Liver (tissue), 9 donors: ENCODE measurements around the gene EIF3K. TPM values are rescaled to one million over a fixed set of nuclear protein-coding genes. Genes with fewer than 3 reads are reported as not detected.

Experiments
- DNase-seq: peaks from one replicate; pipeline ENCODE4 v3.0.0-alpha.2; 2017; ENCODE audit warnings: low spot score
- H3K27ac ChIP-seq, 2 donors: one replicate each; pipeline ENCODE4 v1.7.0; 2013; ENCODE audit warnings: inconsistent platforms in 2 of 2, low read length in 2 of 2, control low read depth in 1 of 2, low read depth in 1 of 2, mild to moderate bottlenecking in 1 of 2
- H3K27me3 ChIP-seq, 4 donors: one replicate each; pipeline versions ENCODE4 v1.6.1 to v1.7.0; 2013; ENCODE audit warnings: low read length in 3 of 4, inconsistent platforms in 1 of 4, mild to moderate bottlenecking in 1 of 4, moderate library complexity in 1 of 4; ENCODE audit not compliant: control insufficient read depth in 4 of 4, insufficient read depth in 4 of 4
- H3K36me3 ChIP-seq, 4 donors: one replicate each; pipeline versions ENCODE4 v1.6.1 to v1.7.0; 2013; ENCODE audit warnings: low read length in 3 of 4, mild to moderate bottlenecking in 3 of 4, low read depth in 1 of 4, moderate library complexity in 1 of 4; ENCODE audit not compliant: control insufficient read depth in 4 of 4, insufficient read depth in 3 of 4
- H3K4me1 ChIP-seq, 4 donors: one replicate each; pipeline versions ENCODE4 v1.6.1 to v1.7.0; 2013; ENCODE audit warnings: low read length in 3 of 4, mild to moderate bottlenecking in 3 of 4, moderate library complexity in 1 of 4; ENCODE audit not compliant: control insufficient read depth in 4 of 4, insufficient read depth in 4 of 4
- H3K4me3 ChIP-seq, 3 donors: one replicate each; pipeline versions ENCODE4 v1.6.1 to v1.7.0; 2013; ENCODE audit warnings: low read length in 3 of 3, control low read depth in 1 of 3, low read depth in 1 of 3, mild to moderate bottlenecking in 1 of 3
- H3K9ac ChIP-seq, 2 donors: one replicate each; pipeline ENCODE4 v1.7.0; 2013; ENCODE audit warnings: low read length in 2 of 2, mild to moderate bottlenecking in 2 of 2, moderate library complexity in 2 of 2, control low read depth in 1 of 2, low read depth in 1 of 2
- H3K9me3 ChIP-seq, 4 donors: one replicate each; pipeline versions ENCODE4 v1.6.1 to v1.7.0; 2013; ENCODE audit warnings: low read length in 3 of 4; ENCODE audit not compliant: control insufficient read depth in 4 of 4
- CTCF ChIP-seq: fragments of 150-350 bp; IDR thresholded peaks from 2 replicates; pipeline ENCODE4 v1.5.1; 2017; ENCODE audit warnings: improper control_type of control experiment, low read depth, low read length; ENCODE audit not compliant: missing input control
- EGR1 ChIP-seq, 2 donors: IDR thresholded peaks; 2 replicates each; pipeline ENCODE4 v1.6.1; 2016 to 2018; ENCODE audit warnings: antibody characterized with exemption in 2 of 2, low read depth in 2 of 2
- FOXA2 ChIP-seq: IDR thresholded peaks from 2 replicates; pipeline ENCODE4 v1.6.1; 2016; ENCODE audit warnings: antibody characterized with exemption
- HNF4A ChIP-seq, 2 donors: conservative IDR thresholded peaks; 2 replicates each; pipeline ENCODE4 v1.6.1; 2016; ENCODE audit warnings: antibody characterized with exemption in 2 of 2, mild to moderate bottlenecking in 2 of 2
- JUND ChIP-seq, 2 donors: IDR thresholded peaks; 2 replicates each; pipeline ENCODE4 v1.6.1; 2016; ENCODE audit warnings: antibody characterized with exemption in 2 of 2
- MAX ChIP-seq: IDR thresholded peaks from 2 replicates; pipeline ENCODE4 v1.6.1; 2016; ENCODE audit warnings: antibody characterized with exemption
- NR2F2 ChIP-seq: IDR thresholded peaks from 2 replicates; pipeline ENCODE4 v1.6.1; 2016; ENCODE audit warnings: antibody characterized with exemption
- RAD21 ChIP-seq, 2 donors: IDR thresholded peaks; 2 replicates each; pipeline ENCODE4 v1.6.1; 2016; ENCODE audit warnings: antibody characterized with exemption in 2 of 2, mild to moderate bottlenecking in 2 of 2
- RXRA ChIP-seq, 2 donors: IDR thresholded peaks; 2 replicates each; pipeline ENCODE4 v1.6.1; 2017 to 2018; ENCODE audit warnings: antibody characterized with exemption in 2 of 2, mild to moderate bottlenecking in 1 of 2
- YY1 ChIP-seq: IDR thresholded peaks from 2 replicates; pipeline ENCODE4 v1.6.1; 2016; ENCODE audit warnings: antibody characterized with exemption, mild to moderate bottlenecking
- ZBTB33 ChIP-seq: IDR thresholded peaks from 2 replicates; pipeline ENCODE4 v1.6.1; 2016; ENCODE audit warnings: antibody characterized with exemption
- WGBS: extraction: QIAGEN DNeasy Blood & Tissue Kit; methylation state at CpG from one replicate; pipeline ENCODE4 v1.1.7; 2013; 5-methylcytosine and 5-hydroxymethylcytosine counted together
- polyA plus RNA-seq, 2 donors: library from polyadenylated mRNA; stranded (reverse) in 1 of 2; unstranded in 1 of 2; fragments of 200-250 nt in 1 of 2; fragments of >200 nt in 1 of 2; fragmentation: Nextera tagmentation in 1 of 2; extraction: Ambion mirVana in 1 of 2; gene quantifications; one replicate each; pipeline versions ENCODE4 v1.2.1 to v1.2.3, GENCODE V29; 2013 to 2015
- total RNA-seq, 2 donors: library from RNA; depleted of rRNA; stranded (reverse); fragments of >200 nt; gene quantifications; one replicate each; pipeline ENCODE4 v1.2.3, GENCODE V29; 2014
- donor health status: healthy.
- donor health status: healthy.
- donor health status: healthy.
- donor health status: healthy.
- donor health status: healthy.

Gene EIF3K
- total and polyA plus RNA-seq, 4 donors, result 118 to 240 (median 151) TPM

GRCh38 chr19:38684078-38684861, 65.3 kb downstream of the EIF3K start:
- peak overlapping the region; percentile 88 to 92 for H3K27ac ChIP-seq
- H3K4me1 ChIP-seq, result peaks cover 25 to 55% (median 42%) of the 10 kb centered on the region in 4 donors
- TF ChIP-seq EGR1 (IDR thresholded peaks at IDR 0.05; ENCODE audit: low read depth in 2 of 2) (no peak), JUND (IDR thresholded peaks at IDR 0.05) (peak; percentile 23 to 32)
- no peaks in the 10 kb centered on the region for H3K9me3 ChIP-seq
- H3K36me3 ChIP-seq, result no peaks in the 10 kb centered on the region
- H3K9ac ChIP-seq, result peak overlapping the region; percentile 21 to 32
- no peak for DNase-seq
- WGBS, result 67% methylated on average over 7 of the region's 7 CpGs
- no peaks in the 10 kb centered on the region for H3K27me3 ChIP-seq
- H3K4me3 ChIP-seq, result no peak overlapping the region

GRCh38 chr19:38684862-38685665, 66.1 kb downstream of the EIF3K start:
- Histone ChIP-seq H3K9ac (peak overlapping the region in 1 of 2 donors; percentile 84), H3K4me1 (peaks cover 25 to 47% (median 36%) of the 10 kb centered on the region in 4 donors), H3K4me3 (no peak overlapping the region), H3K27ac (peak overlapping the region; percentile 88 to 92), H3K9me3 (no peaks in the 10 kb centered on the region), H3K36me3 (no peaks in the 10 kb centered on the region), H3K27me3 (no peaks in the 10 kb centered on the region)
- WGBS, result 81% methylated on average over 15 of the region's 15 CpGs
- no peak for TF ChIP-seq FOXA2
- TF ChIP-seq EGR1 (IDR thresholded peaks at IDR 0.05; ENCODE audit: low read depth in 2 of 2), result no peak
- no peak for TF ChIP-seq RAD21 (IDR thresholded peaks at IDR 0.05)
- no peak for TF ChIP-seq MAX
- TF ChIP-seq CTCF, result no peak
- TF ChIP-seq NR2F2, result no peak
- TF ChIP-seq JUND (IDR thresholded peaks at IDR 0.05), result no peak
- no peak for TF ChIP-seq RXRA (IDR thresholded peaks at IDR 0.05)
- TF ChIP-seq YY1, result no peak
- no peak for TF ChIP-seq HNF4A (conservative IDR thresholded peaks at IDR 0.05)
- no peak for TF ChIP-seq ZBTB33
- DNase-seq, result no peak
